GM19468 (cell line): ENCODE data around the gene TNS1.

Experiments
- ATAC-seq: cut with Tn5 transposase; IDR thresholded peaks from one replicate; pipeline ENCODE4 v1.9.1; 2021; ENCODE audit warnings: mild to moderate bottlenecking, moderate library complexity, moderate number of reproducible peaks; ENCODE audit not compliant: unreplicated experiment; ENCODE audit errors: extremely low read depth

Gene TNS1

GRCh38 chr2:217887841-217888701, 114.7 kb downstream of the TNS1 start:
- no peak for ATAC-seq

DNA sequence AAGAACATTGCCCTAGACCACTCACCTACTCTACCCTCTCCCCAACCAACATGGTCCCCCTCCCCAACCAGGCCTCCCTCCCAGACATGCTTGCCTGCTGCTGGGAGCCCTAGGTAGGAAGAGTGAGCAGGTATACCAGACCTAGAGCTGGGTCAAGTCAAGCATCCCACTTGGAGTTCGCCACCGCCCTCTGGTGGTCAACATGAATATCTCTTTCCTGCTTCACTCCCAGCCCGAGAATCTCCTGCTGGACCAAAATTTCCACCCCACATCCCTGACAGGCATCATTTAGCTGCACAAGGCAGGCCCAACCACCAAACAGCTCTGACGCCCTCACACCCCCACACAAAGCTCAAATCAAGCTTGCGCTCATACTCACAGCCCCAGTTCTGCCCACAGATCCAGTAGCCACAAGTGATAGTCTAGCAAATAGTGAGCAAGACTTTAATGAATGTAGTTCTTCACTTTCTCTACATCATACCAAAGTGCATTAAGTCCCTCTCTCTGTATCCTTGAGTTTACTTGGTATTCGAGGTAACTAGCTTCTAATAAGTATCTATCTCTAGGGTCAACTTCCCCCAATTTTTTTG, 116.0 kb downstream of the TNS1 start:
- ATAC-seq: no peak

- ATAC-seq: no peak
Observed at GRCh38 chr2:217886091-217886490, 116.7 kb downstream of the TNS1 start.

GRCh38 chr2:217884985-217885384, 117.8 kb downstream of the TNS1 start:
- ATAC-seq: no peak

GRCh38 chr2:217880891-217881290, 121.9 kb downstream of the TNS1 start:
- no peak for ATAC-seq

DNA sequence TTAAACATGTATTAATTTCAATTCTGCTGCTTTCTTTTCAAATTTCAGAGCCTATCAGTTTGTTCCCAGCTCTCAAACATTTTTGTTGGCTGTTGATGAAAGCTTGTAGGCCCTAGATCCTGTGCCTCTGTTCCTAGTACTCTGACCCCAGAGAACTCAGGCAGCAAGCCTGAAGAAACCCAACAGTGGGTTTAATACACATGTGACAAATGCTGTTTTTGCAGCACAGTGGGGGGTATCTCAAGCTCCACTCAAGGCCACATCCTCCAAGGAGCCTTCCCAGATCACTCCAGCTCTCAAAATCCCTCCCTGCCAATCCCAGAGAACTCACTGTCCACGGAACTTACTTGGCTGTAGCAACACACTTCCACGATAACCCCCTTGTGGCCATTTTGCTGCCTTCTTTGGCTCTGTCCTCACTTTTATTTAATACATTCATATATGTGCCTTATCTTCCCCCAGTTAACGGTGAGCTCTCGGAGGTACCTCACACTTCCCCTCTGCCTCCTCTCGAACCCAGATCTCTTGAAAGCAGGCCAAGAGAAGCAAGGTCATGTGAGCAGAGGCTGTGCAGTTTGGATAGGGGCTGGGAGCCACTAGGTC, 122.4 kb downstream of the TNS1 start:
- no peak for ATAC-seq

- ATAC-seq: no peak
Observed at GRCh38 chr2:217878915-217879590, 123.7 kb downstream of the TNS1 start.

- no peak for ATAC-seq
Observed at GRCh38 chr2:217877866-217878265, 124.9 kb downstream of the TNS1 start.

- ATAC-seq: no peak
Observed at GRCh38 chr2:217876253-217876570, 126.6 kb downstream of the TNS1 start.

DNA sequence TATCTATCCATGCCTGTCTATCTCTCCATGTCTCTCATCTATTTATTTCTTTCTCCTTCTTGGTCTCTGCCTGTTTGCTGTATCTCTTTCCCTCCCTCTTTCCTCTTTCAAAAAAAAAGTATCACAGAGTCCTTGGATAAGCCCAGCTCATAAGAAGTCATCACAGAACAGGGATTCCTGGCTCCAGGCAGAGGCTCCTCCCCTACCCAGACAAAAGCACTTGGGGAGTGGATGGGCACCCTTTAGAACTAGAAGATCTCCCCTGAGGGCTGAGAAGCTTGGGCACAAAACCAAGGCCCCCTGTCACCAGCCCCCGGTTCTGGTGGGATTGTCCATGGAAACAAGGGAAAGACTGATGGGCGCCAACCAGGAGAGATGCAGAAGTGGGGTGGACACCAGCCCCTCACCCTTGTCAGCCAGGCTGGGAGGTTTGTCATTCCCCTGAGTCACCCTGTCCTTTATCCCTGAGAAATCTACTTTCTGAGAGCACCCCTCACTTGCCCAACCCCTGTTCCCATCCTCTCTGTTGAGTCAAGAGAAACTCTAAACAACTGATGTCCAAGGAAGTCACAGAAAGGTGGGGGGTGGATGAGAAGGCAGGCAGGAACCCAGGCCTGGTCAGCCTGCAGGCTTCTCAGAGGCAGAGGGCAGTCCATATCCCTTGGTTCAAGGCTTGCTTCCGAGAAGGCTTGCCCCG, 127.1 kb downstream of the TNS1 start:
- ATAC-seq: no peak

GRCh38 chr2:217875138-217875537, 127.7 kb downstream of the TNS1 start:
- no peak for ATAC-seq

DNA sequence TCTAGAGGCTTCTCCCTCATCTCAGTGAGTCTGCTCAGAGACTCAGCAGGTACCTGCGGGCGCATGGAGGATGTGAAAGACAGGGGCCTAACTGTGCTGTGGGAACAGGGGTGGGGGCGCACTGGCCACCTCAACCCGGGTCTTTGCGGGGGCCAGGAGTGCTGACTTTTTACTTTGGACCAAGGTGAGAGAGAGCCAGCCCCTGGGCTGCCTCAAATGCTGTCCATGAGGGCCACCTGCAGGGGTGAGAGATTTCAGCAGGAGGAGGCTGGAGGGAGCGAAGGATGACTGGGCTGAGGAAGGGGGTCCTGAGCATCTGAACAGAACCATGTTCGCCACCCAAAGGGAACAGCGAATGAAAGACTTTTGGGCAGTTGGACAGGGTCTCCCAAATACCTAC, 129.4 kb downstream of the TNS1 start:
- ATAC-seq: no peak

DNA sequence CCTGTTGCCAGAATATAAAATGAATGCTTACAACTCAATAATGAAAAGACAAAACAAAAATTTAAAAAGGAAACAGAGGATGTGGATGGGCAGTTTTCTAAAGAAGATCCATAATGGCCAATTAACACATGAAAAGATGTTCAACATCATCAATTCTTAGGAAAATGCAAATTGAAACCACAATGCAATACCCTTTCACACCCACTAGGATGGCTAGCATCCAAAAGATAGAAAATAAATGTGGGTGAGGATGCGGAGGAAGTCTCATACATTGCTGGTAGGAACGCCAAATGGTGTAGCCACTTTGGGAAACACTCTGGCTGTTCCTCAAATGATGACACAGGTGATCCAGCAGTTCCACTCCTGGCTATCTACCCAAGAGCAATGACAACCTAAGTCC, 130.5 kb downstream of the TNS1 start:
- ATAC-seq: no peak

- no peak for ATAC-seq
Observed at GRCh38 chr2:217870528-217871011, 132.2 kb downstream of the TNS1 start.

GRCh38 chr2:217868911-217869334, 133.9 kb downstream of the TNS1 start:
- no peak for ATAC-seq

GRCh38 chr2:217868265-217868892, 134.4 kb downstream of the TNS1 start:
- ATAC-seq: no peak

GRCh38 chr2:217866457-217866856, 136.3 kb downstream of the TNS1 start:
- ATAC-seq: no peak

- no peak for ATAC-seq
Observed at GRCh38 chr2:217864963-217865772, 137.6 kb downstream of the TNS1 start.

GRCh38 chr2:217863883-217864282, 138.9 kb downstream of the TNS1 start:
- no peak for ATAC-seq
